MCF 10A (cell line): Measurements from ENCODE around the gene PIGR. TPM values are rescaled to one million over a fixed set of nuclear protein-coding genes. Genes with fewer than 3 reads are reported as not detected.

ENCODE experiments used
- BruUV-seq: library from RNA; stranded (reverse); fragments of 400-500 nt; replicated peaks from 2 replicates; lab custom pipeline; 2021; lab: Mats Ljungman, UMichigan
- CTCF ChIA-PET: fragments of 300-600 bp; sonication (Branson Sonifier 250); formaldehyde crosslinking; extraction: SDS; loops from one replicate; lab custom pipeline; 2021; ENCODE audit warnings: antibody characterized with exemption, inconsistent platforms; lab: Yijun Ruan, JAX
- POLR2A ChIA-PET: fragments of 300-600, 350-650 bp; sonication (Branson Sonifier 250); formaldehyde crosslinking; extraction: SDS; loops from one replicate; lab custom pipeline; 2020; ENCODE audit warnings: antibody characterized with exemption, inconsistent platforms; lab: Yijun Ruan, JAX
- DNase-seq: peaks from one replicate; pipeline ENCODE4 v3.0.0-alpha.2; 2018; ENCODE audit not compliant: unreplicated experiment
- H3K27ac Mint-ChIP-seq: one replicate; pipeline ENCODE4 v1.8.0; 2022; ENCODE audit warnings: mild to moderate bottlenecking, low read depth, mixed read lengths; ENCODE audit not compliant: unreplicated experiment
- H3K27me3 Mint-ChIP-seq: one replicate; pipeline ENCODE4 v1.8.0; 2022; ENCODE audit warnings: mixed read lengths; ENCODE audit not compliant: insufficient read depth, unreplicated experiment
- H3K36me3 Mint-ChIP-seq: one replicate; pipeline ENCODE4 v1.8.0; 2022; ENCODE audit warnings: mild to moderate bottlenecking, moderate library complexity, mixed read lengths; ENCODE audit not compliant: insufficient read depth, unreplicated experiment
- H3K4me1 Mint-ChIP-seq: one replicate; pipeline ENCODE4 v1.8.0; 2022; ENCODE audit warnings: mixed read lengths; ENCODE audit not compliant: insufficient read depth, unreplicated experiment
- H3K4me3 Mint-ChIP-seq: one replicate; pipeline ENCODE4 v1.8.0; 2022; ENCODE audit warnings: mild to moderate bottlenecking, moderate library complexity, mixed read lengths; ENCODE audit not compliant: unreplicated experiment
- H3K9me3 Mint-ChIP-seq: one replicate; pipeline ENCODE4 v1.8.0; 2022; ENCODE audit warnings: mixed read lengths; ENCODE audit not compliant: unreplicated experiment
- intact Hi-C: fragments of 100-400 bp; cut with micrococcal nuclease; formaldehyde crosslinking; loops from 2 replicates; pipeline ENCODE4 v1.14.1; 2022
- total RNA-seq: library from RNA; stranded (reverse); gene quantifications from 2 replicates; pipeline ENCODE4 v1.2.3, GENCODE V29; 2022
- TF ChIP-seq, protein P1 (sequence below): fragments of 200-600 bp; IDR thresholded peaks from one replicate; pipeline ENCODE4 v1.8.0; 2022; ENCODE audit warnings: antibody characterized with exemption, mild to moderate bottlenecking; ENCODE audit not compliant: unreplicated experiment

Gene PIGR
- total RNA-seq, 1 experiment from 2014 or later, result not detected

DNA sequence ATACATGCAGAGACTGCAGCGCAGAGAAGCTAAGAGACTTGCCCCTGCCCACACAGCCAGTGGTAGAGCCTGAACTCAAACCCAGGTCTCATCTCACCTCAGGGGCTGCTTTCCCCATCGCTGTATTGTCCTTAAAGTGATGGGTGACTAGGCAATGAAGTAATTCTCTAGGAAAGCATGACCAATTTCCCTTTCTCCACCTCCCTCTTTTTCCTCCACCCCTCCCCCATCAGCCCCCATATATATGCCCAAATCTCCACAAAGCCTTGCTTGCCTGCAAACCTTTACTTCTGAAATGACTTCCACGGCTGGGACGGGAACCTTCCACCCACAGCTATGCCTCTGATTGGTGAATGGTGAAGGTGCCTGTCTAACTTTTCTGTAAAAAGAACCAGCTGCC, 49.1 kb downstream of the PIGR start, which contains the start of gene IL24:
IL24 (plus strand) TSS at position 269 of the 400 bp plus-strand sequence. CDS start 390 bp downstream, outside the sequence.
- intact Hi-C loops, result loop anchor here (10.0 kb wide), 1 partner anchor 428 kb away; the partner anchor contains the start of gene CD55
- H3K27me3 Mint-ChIP-seq, result no peaks in the 10 kb centered on the region
- DNase-seq, result no peak
- H3K4me3 Mint-ChIP-seq, result no peak within 1 kb of the TSS
- TF ChIP-seq, protein P1, sequence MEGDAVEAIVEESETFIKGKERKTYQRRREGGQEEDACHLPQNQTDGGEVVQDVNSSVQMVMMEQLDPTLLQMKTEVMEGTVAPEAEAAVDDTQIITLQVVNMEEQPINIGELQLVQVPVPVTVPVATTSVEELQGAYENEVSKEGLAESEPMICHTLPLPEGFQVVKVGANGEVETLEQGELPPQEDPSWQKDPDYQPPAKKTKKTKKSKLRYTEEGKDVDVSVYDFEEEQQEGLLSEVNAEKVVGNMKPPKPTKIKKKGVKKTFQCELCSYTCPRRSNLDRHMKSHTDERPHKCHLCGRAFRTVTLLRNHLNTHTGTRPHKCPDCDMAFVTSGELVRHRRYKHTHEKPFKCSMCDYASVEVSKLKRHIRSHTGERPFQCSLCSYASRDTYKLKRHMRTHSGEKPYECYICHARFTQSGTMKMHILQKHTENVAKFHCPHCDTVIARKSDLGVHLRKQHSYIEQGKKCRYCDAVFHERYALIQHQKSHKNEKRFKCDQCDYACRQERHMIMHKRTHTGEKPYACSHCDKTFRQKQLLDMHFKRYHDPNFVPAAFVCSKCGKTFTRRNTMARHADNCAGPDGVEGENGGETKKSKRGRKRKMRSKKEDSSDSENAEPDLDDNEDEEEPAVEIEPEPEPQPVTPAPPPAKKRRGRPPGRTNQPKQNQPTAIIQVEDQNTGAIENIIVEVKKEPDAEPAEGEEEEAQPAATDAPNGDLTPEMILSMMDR, result no peak
- ChIA-PET POLR2A (interaction anchor here (0.8 to 12.1 kb wide), 6 partner anchors 9 to 174 kb away, joined by 3 to 271 read pairs (median 18); partner anchors contain the start of gene IL20), CTCF (interaction anchor here (0.6 to 7.4 kb wide), 9 partner anchors 12 to 1264 kb away, joined by 3 to 72 read pairs (median 5); partner anchors contain the start of gene IL20)
- H3K4me1 Mint-ChIP-seq, result peaks cover 58% of the 10 kb centered on the region
- H3K36me3 Mint-ChIP-seq, result peaks cover 15% of the 10 kb centered on the region
- no TSS peak for BruUV-seq
- no peaks in the 10 kb centered on the region for H3K9me3 Mint-ChIP-seq
- peak within 1 kb of the TSS; percentile 90 for H3K27ac Mint-ChIP-seq

DNA sequence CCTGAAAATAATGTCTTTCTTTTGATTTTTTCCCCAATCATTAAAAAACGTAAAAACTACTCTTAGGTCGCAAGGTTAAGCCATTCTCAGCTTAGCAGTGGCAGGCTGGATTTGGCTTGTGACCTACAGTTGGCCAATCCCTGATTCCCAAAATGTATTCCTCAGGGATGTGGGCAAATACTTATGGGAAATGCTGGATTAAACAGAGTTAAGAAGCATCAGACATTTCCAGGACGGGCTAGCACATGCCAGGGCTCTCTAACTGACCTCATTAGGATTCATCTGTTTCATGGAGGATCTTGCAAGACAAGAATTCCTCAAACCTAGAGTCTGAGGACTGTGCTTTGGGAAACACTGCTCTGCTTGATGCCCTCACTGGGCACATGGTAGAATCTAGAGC, 50.0 kb downstream of the PIGR start:
- Mint-ChIP-seq H3K27ac (peak overlapping the region; percentile 89), H3K9me3 (no peaks in the 10 kb centered on the region), H3K4me3 (no peak overlapping the region), H3K36me3 (peaks cover 15% of the 10 kb centered on the region), H3K4me1 (peaks cover 67% of the 10 kb centered on the region), H3K27me3 (no peaks in the 10 kb centered on the region)
- CTCF ChIA-PET, result interaction anchor here (0.6 to 7.4 kb wide), 15 partner anchors 8 to 265 kb away, joined by 3 to 72 read pairs (median 5); partner anchors contain the start of gene IL20
- intact Hi-C loops, result loop anchor here (10.0 kb wide), 1 partner anchor 429 kb away; the partner anchor contains the start of gene CD55
- DNase-seq, result peak; percentile 80
- POLR2A ChIA-PET, result interaction anchor here (0.6 to 12.1 kb wide), 14 partner anchors 10 to 1777 kb away, joined by 3 to 271 read pairs (median 4); partner anchors contain the start of genes DYRK3 and IL20
- TF ChIP-seq, protein P1, result no peak
- BruUV-seq, result no TSS peak

DNA sequence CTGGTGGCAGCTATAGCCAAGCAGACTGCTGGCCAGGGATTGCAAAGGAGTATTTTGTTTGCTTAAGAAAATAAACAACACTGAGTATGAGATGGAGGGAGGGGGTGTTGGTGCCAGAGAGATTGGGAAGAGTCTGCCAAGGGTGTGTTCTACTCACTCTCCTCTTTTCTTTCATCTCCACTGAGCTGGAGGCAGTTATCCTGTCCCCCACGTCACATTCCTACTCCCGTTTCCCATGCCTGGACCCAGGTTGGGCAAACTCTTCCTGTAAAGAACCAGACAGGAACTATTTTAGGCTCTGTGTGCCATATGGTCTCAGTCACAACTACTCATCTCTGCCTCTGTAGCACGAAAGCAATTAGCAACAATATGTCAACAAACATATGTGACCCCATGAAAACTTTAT, 50.4 kb downstream of the PIGR start:
- Mint-ChIP-seq H3K27ac (peak overlapping the region; percentile 89), H3K27me3 (no peaks in the 10 kb centered on the region), H3K9me3 (no peaks in the 10 kb centered on the region), H3K4me1 (peaks cover 71% of the 10 kb centered on the region), H3K4me3 (peak overlapping the region; percentile 2), H3K36me3 (peaks cover 15% of the 10 kb centered on the region)
- ChIA-PET CTCF (interaction anchor here (0.6 to 7.4 kb wide), 18 partner anchors 9 to 265 kb away, joined by 3 to 72 read pairs (median 5); partner anchors contain the start of gene IL20), POLR2A (interaction anchor here (0.6 to 12.1 kb wide), 19 partner anchors 10 to 1776 kb away, joined by 3 to 271 read pairs (median 4); partner anchors contain the start of genes DYRK3, IL20 and PFKFB2)
- TF ChIP-seq, protein P1, result no peak
- DNase-seq, result peak; percentile 99
- intact Hi-C loops, result loop anchor here (10.0 kb wide), 1 partner anchor 429 kb away; the partner anchor contains the start of gene CD55
- BruUV-seq, result no TSS peak

DNA sequence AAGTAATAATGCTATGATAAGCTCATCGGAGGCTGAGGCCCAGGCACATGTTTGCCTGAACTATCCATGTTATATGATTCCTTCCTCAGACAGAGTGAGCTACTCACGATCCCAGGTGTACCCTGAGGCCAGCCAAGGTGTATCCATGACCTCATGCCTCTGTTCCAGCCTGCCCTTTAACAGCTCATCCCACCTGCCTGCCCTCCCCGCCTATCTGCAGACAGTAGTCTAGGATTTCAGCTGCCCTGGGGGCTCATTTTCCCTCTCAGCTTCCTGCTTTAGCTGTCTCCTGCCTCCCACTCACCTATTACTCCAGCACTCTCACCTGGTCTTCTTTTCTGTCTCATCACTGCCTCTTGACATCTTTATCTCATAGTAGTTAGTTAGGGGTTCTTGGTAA, 50.9 kb downstream of the PIGR start:
- Mint-ChIP-seq H3K27ac (peak overlapping the region; percentile 89), H3K4me3 (peak overlapping the region; percentile 2), H3K27me3 (no peaks in the 10 kb centered on the region), H3K36me3 (peaks cover 15% of the 10 kb centered on the region), H3K9me3 (no peaks in the 10 kb centered on the region), H3K4me1 (peaks cover 76% of the 10 kb centered on the region)
- TF ChIP-seq, protein P1, result no peak
- ChIA-PET CTCF (interaction anchor here (0.6 to 7.4 kb wide), 16 partner anchors 9 to 232 kb away, joined by 3 to 72 read pairs (median 6); partner anchors contain the start of gene IL20), POLR2A (interaction anchor here (0.6 to 12.1 kb wide), 17 partner anchors 10 to 260 kb away, joined by 3 to 271 read pairs (median 4); partner anchors contain the start of genes DYRK3, IL20 and PFKFB2)
- BruUV-seq, result no TSS peak
- peak; percentile 99 for DNase-seq
- intact Hi-C loops, result loop anchor here (10.0 kb wide), 1 partner anchor 429 kb away; the partner anchor contains the start of gene CD55
